Sciatic nerve (tissue), 2 donors: ENCODE data around the gene SENP2. TPM values are rescaled to one million over a fixed set of nuclear protein-coding genes. Genes with fewer than 3 reads are reported as not detected.
"Not testable (repeated sequence)": the region's sequence is repeated elsewhere in the genome, so short reads cannot be mapped to it uniquely, and the experiment has no call there.

Experiments
- ATAC-seq: fragments of 200-7000 bp; cut with Tn5 transposase; one replicate; pipeline ENCODE4 v1.9.1; 2020; ENCODE audit warnings: mild to moderate bottlenecking, moderate library complexity
- DNase-seq: peaks from one replicate; pipeline ENCODE4 v3.0.0-alpha.2; 2020; ENCODE audit warnings: low spot score
- intact Hi-C: fragments of 100-400 bp; cut with DNase I; formaldehyde crosslinking; loops from one replicate; pipeline ENCODE4 v1.14.2; 2022
- total RNA-seq: library from RNA; stranded (reverse); fragmentation: NEBNext Ultra II Directional; extraction: Animal tissue kit (Norgen Biotek cat#: 25700); gene quantifications from one replicate; pipeline ENCODE4 v1.2.1, GENCODE V29; 2021
- donor health status: DM: no; HTN: no; CAD: no.
- donor health status: DM: no; HTN: no; CAD: no.

Gene SENP2
- total RNA-seq, 1 donor from 2014 or later = 56.4 TPM

DNA sequence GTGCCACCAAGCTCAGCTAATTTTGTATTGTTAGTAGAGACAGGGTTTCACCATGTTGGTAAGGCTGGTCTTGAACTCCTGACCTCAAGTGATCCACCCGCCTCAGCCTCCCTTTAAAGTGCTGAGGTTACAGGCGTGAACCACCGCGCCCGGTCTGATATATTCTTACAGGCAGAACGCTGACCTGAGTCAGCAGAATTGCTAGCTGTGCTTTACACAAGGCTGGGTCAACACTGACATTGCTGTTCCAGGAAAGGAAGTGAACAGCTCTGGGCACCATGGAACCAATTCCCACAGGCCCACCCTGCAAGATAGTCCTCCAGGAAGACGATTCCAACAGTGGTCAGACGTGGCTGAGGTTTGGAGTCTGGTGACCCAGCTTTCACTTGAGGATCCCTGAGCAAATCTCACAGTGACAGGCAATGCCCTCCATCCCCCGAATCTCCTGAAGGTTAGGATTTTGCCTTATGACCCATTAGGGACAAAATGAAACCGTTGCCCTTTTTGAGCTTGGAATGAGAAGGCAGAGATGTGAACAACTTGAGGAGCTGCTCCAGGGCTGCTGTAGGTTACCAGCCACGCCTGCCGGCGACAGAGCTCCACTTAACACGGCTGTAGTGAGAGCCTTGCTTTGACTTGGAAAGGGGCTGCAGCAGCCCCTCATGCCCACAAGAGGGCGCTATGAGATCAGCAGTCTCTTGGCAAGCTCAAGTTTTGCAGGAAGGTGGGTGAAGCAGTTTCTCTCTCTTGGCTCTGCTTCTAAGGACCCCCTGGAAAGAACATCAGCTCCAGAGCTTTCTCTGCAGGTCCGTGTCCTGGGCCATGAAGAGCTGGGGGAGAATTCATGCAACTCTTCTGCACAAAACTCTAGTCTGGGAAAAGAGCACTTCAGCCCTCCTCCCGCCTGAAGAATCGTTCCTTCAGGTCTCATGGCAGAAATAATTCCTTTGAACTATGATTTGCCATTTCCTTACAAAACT lies 74.1 kb downstream of the SENP2 start:
- intact Hi-C loops = loop anchor here (10.0 kb wide), 1 partner anchor 285 kb away; no protein-coding TSS in a partner anchor
- DNase-seq (peak; percentile 88), ATAC-seq (peak; percentile 43)

DNA sequence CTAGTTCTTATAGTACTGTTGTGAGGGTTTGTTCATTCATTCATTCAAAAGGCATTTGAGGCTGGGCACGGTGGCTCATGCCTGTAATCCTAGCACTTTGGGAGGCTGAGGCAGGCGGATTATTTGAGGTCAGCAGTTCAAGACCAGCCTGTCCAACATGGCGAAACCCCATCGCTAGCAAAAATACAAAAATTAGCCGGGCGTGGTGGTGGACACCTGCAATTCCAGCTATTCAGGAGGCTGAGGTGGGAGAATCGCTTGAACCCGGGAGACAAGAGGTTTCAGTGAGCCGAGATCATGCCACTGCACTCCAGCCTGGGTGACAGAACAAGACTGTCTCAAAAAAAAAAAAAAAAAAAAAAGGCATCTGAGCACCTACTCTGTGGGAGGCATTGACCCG lies 75.2 kb downstream of the SENP2 start:
- not testable (repeated sequence) for ATAC-seq, DNase-seq
- intact Hi-C loops = loop anchor here (10.0 kb wide), 1 partner anchor 284 kb away; no protein-coding TSS in a partner anchor

DNA sequence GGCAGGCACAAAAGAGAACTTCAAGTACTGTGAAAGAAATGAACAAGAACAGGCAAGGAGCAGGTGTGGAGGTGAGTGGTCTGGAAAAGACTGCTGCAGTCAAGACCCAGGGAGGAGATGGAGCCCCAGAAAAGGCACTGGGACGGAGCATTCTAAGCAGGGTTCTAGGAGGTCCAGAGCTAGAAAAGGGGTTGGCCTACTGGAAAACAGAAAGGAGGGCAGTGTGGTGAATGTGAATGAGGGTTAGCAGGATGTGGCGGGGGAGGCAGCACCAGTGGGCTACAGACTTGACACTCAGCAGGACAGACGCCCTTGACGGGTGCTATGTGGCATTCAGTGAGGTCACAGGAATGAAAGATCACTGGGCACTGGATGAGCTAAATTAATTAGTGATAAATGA lies 75.7 kb downstream of the SENP2 start:
- ATAC-seq (no peak), DNase-seq (no peak)
- intact Hi-C loops = loop anchor here (10.0 kb wide), 1 partner anchor 283 kb away; no protein-coding TSS in a partner anchor

DNA sequence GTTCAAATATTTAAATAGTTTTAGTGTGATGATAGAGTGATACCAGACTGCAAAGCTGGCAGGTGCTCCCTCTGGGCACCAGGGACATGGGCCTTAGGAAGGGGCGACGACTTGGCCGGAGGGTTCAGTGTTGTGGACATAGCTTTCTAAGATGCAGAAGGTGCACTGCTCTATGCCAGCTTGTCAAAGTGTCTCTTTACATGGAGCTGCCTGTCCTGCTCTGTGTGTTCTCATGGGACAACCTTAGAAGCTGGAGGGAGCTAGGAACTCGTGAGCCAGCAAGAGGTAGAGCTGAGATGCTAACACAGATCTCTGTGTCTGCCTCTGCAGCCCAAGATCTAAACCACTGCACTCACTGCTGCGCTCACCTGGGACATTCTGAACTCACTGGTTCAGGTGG lies 77.8 kb downstream of the SENP2 start:
- intact Hi-C loops = loop anchor here (10.0 kb wide), 1 partner anchor 281 kb away; no protein-coding TSS in a partner anchor
- no peak for DNase-seq
- no peak for ATAC-seq

DNA sequence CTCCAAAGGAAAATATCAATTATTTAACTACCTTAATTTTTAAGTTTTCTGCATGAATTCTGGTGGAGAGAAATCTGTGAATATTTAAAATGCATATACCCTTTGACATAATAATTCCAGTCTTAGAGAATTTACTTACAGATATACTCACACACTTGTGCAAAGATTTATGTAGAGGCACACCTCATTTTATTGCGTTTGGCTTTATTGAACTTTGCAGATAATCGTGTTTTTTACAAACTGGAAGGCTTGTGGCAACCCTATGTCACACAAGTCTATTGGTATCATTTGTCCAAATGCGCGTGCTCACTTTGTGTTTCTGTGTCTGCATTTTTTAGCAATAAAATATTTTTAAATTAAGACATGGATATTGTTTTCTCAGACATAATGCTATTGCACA lies 81.5 kb downstream of the SENP2 start:
- intact Hi-C loops = loop anchor here (10.0 kb wide), 1 partner anchor 277 kb away; no protein-coding TSS in a partner anchor
- no peak for ATAC-seq
- no peak for DNase-seq

DNA sequence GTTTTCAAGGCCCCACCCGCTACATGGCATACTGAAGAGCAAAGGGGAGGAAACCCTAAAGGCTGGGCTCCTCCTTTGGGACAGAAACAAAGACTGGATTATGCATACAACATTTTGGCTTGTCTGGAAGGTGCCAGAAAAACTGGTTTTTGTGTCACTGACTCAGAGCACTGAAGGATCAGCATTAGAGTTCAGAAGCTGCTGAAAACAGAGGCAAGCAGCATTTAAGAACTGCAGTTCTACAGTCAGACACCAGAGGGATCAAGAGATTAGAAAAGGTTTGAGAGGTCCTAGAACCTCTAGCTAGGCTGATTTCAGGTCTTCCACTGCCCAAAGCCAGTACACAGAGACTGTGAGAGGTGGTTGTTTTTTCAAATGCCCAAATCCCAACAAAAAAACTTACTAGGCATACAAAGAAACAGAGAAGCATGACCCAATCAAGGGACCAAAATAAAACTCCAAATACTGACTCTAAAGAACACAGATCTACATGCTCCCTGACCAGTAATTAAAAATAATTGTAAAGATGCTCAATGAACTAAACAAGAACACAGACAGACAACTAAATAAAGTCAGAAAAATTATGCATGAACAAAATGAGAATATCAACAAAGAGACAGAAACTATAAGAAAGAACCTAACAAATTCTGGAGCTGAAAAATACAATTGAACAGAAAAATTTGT lies 91.2 kb downstream of the SENP2 start:
- ATAC-seq (peak; percentile 56), DNase-seq (no peak)
- intact Hi-C loops = no loop called here

DNA sequence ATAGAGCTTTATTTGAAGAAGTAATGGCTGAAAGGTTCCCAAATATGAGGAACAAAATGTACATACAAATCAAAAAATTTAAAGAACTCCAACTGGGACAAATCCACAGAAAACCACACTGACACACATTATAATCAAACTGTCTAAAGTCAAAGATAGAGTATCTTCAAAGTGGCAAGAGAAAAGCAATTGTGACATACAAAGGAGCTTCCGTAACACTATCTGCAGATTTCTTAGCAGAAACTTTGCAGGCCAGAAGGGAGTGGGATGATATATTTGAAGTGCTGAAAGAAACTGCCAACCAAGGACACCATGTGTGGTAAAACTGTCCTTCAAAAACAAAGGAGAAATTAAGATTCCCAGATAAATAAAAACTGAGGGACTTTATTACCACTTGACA lies 91.9 kb downstream of the SENP2 start:
- intact Hi-C loops = no loop called here

DNA sequence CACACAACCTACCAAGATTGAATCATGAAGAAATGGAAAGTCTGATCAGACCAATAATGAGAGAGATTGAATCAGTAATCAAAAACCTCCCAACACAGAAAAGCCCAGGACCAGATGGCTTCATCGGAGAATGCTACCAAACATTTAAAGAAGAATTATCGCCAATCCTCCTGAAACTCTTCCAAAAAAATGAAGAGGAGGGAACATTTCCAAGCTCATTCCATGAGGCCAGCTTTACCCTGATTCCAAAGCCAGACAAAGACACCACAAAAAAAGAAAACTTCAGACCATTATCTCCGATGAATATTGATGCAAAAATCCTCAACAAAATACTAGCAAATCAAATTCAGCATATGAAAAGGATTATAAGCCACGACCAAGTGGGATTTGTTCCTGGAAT lies 94.1 kb downstream of the SENP2 start:
- DNase-seq = no peak
- ATAC-seq = no peak
- intact Hi-C loops = no loop called here

More for the DNA sequence above, 91.9 kb downstream of the SENP2 start:
- ATAC-seq (no peak), DNase-seq (no peak)

Other genes with a start within 250 kb of the SENP2 start
- 22.2 TPM for gene MAP3K13, start 223.2 kb upstream of the SENP2 start, total RNA-seq
- 15.1 TPM for gene TMEM41A, start 87.3 kb upstream of the SENP2 start, total RNA-seq
- 0.27 TPM for gene LIPH, start 33.7 kb upstream of the SENP2 start, total RNA-seq
- 52.2 TPM for gene IGF2BP2, start 238.7 kb downstream of the SENP2 start, total RNA-seq